Ishikawa (cell line): ENCODE results near the gene UBE2O.

ENCODE experiments used
- CEBPB ChIP-seq: IDR thresholded peaks from 2 replicates; pipeline ENCODE4 v1.6.1; 2012
- CREB1 ChIP-seq: IDR thresholded peaks from 2 replicates; pipeline ENCODE4 v1.6.1; 2012; ENCODE audit warnings: low read depth
- EGR1 ChIP-seq: IDR thresholded peaks from 2 replicates; pipeline ENCODE4 v1.6.1; 2012
- EP300 ChIP-seq: IDR thresholded peaks from 2 replicates; pipeline ENCODE4 v1.6.1; 2012; ENCODE audit warnings: borderline replicate concordance
- FOXM1 ChIP-seq: IDR thresholded peaks from 2 replicates; pipeline ENCODE4 v1.6.1; 2012; ENCODE audit warnings: low read depth, borderline replicate concordance
- NFIC ChIP-seq: IDR thresholded peaks from 2 replicates; pipeline ENCODE4 v1.6.1; 2012
- RAD21 ChIP-seq: IDR thresholded peaks from 2 replicates; pipeline ENCODE4 v1.6.1; 2012; ENCODE audit warnings: low read depth
- TAF1 ChIP-seq: IDR thresholded peaks from 2 replicates; pipeline ENCODE4 v1.6.1; 2012; ENCODE audit warnings: low read depth, mild to moderate bottlenecking
- TCF12 ChIP-seq: IDR thresholded peaks from 2 replicates; pipeline ENCODE4 v1.6.1; 2012; ENCODE audit warnings: low read depth
- TEAD4 ChIP-seq: IDR thresholded peaks from 2 replicates; pipeline ENCODE4 v1.6.1; 2012
- YY1 ChIP-seq: IDR thresholded peaks from 2 replicates; pipeline ENCODE4 v1.6.1; 2012; ENCODE audit warnings: low read depth
- ZBTB7A ChIP-seq: IDR thresholded peaks from 2 replicates; pipeline ENCODE4 v1.6.1; 2012; ENCODE audit warnings: low read depth
- TF ChIP-seq, protein P1 (sequence below): IDR thresholded peaks from 2 replicates; pipeline ENCODE4 v1.6.1; 2012
- TF ChIP-seq, protein P2 (sequence below): IDR thresholded peaks from 2 replicates; pipeline ENCODE4 v1.6.1; 2012
- TF ChIP-seq, protein P3 (sequence below): IDR thresholded peaks from 2 replicates; pipeline ENCODE4 v1.6.1; 2012; ENCODE audit warnings: low read depth, mild to moderate bottlenecking

The UBE2O gene

DNA sequence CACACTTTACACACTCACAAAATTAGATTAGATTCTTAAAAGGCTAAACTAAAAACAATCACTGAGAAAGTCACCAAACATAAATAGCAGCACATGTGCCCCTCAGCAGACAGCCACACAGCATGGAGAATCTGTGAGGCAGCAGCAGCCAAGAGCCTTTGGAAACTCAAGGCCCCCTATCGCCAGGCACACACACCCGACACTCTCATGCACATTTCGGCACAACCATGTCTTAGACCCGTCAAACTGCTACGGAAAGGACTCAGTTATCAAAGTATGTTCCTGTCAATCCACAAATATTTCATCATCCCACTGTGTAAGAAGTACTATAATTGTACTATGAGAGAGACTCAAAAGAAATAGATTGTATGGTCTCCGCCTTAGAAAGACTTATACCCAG, 20.9 kb downstream of the UBE2O start:
- no peak for TF ChIP-seq ZBTB7A
- TF ChIP-seq CEBPB = no peak
- TF ChIP-seq TCF12 = no peak
- TF ChIP-seq, protein P1, sequence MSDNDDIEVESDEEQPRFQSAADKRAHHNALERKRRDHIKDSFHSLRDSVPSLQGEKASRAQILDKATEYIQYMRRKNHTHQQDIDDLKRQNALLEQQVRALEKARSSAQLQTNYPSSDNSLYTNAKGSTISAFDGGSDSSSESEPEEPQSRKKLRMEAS = no peak

DNA sequence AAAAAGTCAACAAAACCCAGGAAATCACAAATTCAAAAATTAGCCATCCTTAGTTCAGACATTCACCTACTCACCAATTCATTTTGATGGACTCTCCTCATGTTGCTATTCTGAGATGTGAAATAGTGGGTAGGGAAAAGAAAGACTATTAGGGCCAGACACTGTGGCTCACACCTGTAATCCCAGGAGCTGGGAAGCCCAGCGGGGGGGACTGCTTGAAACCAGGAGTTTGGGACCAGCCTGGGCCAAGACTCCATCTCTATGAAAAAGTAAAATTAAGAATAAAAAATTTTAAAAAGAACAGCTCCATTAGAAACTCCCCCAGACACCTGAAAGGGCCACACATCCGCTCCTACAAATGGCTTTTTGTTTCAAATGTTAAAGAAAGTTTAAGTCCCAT, 21.4 kb downstream of the UBE2O start:
- TF ChIP-seq NFIC = no peak
- no peak for TF ChIP-seq ZBTB7A
- no peak for TF ChIP-seq TEAD4
- no peak for TF ChIP-seq EP300
- no peak for TF ChIP-seq TAF1
- TF ChIP-seq FOXM1 = no peak
- no peak for TF ChIP-seq EGR1
- no peak for TF ChIP-seq CEBPB
- TF ChIP-seq, protein P1 = no peak
- TF ChIP-seq CREB1 = no peak

DNA sequence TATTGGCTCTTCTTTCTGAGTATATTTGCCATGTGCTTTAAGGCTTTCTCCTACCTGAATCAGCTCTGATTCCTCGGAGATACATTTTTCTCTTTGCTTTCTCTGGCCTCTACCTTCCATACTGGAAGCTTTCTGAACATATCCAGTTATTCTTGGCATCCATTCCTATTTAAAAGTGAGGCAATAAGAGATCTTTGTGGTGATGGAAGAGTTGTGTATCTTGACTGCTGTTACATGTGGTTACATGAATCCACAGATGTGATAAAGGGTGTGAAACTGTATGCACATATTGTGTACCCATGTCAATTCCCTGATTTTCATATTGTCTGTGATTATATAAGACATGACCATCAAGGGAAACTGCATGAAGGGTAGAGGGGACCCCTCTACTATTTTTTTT, 24.4 kb downstream of the UBE2O start:
- TF ChIP-seq YY1 (no peak), CREB1 (no peak), TEAD4 (no peak), EGR1 (no peak), EP300 (no peak), TAF1 (no peak), NFIC (no peak), ZBTB7A (no peak)
- TF ChIP-seq, protein P2, sequence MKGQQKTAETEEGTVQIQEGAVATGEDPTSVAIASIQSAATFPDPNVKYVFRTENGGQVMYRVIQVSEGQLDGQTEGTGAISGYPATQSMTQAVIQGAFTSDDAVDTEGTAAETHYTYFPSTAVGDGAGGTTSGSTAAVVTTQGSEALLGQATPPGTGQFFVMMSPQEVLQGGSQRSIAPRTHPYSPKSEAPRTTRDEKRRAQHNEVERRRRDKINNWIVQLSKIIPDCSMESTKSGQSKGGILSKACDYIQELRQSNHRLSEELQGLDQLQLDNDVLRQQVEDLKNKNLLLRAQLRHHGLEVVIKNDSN = no peak

DNA sequence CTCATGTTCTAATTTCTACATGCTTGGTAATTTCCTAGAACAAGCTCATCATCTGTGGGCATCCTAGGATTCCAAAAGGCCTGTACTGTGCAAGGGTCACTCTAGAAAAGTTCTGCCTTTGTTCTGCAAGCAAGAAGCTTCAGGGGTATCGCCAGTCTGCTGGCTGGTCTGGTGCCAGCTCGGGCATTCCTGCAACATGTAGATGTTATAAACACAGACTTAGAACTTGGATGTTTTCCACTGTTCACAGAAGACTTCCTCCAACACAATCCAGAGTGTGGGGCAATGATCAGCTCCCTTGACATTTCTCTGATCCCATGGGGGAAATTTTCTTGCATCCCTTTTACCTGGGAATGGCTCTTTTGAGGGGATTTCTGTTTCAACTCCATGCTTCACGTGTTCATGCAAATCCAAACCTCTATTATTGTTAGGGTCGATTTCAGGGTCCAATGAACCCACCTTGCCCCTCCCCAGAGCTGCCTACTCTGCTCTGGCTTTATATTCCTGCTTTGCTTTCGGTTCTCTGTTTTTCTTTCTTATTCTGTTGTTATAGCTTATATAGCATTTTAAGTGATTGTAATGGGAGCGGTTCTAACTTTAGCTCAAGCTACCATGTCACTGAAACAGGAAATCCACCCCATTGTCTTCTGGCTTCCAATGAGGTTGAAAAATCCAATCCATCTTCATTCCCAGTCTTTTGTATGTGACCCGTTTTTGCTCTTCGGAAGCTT, 25.3 kb downstream of the UBE2O start:
- TF ChIP-seq, protein P1 = no peak
- no peak for TF ChIP-seq ZBTB7A
- TF ChIP-seq CREB1 = no peak
- TF ChIP-seq YY1 = no peak
- no peak for TF ChIP-seq CEBPB
- TF ChIP-seq NFIC = no peak
- TF ChIP-seq EGR1 = no peak
- TF ChIP-seq, protein P2 = no peak
- TF ChIP-seq FOXM1 = no peak
- TF ChIP-seq TAF1 = no peak
- TF ChIP-seq, protein P3, sequence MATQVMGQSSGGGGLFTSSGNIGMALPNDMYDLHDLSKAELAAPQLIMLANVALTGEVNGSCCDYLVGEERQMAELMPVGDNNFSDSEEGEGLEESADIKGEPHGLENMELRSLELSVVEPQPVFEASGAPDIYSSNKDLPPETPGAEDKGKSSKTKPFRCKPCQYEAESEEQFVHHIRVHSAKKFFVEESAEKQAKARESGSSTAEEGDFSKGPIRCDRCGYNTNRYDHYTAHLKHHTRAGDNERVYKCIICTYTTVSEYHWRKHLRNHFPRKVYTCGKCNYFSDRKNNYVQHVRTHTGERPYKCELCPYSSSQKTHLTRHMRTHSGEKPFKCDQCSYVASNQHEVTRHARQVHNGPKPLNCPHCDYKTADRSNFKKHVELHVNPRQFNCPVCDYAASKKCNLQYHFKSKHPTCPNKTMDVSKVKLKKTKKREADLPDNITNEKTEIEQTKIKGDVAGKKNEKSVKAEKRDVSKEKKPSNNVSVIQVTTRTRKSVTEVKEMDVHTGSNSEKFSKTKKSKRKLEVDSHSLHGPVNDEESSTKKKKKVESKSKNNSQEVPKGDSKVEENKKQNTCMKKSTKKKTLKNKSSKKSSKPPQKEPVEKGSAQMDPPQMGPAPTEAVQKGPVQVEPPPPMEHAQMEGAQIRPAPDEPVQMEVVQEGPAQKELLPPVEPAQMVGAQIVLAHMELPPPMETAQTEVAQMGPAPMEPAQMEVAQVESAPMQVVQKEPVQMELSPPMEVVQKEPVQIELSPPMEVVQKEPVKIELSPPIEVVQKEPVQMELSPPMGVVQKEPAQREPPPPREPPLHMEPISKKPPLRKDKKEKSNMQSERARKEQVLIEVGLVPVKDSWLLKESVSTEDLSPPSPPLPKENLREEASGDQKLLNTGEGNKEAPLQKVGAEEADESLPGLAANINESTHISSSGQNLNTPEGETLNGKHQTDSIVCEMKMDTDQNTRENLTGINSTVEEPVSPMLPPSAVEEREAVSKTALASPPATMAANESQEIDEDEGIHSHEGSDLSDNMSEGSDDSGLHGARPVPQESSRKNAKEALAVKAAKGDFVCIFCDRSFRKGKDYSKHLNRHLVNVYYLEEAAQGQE = no peak
- no peak for TF ChIP-seq EP300
- no peak for TF ChIP-seq TEAD4
- TF ChIP-seq RAD21 = no peak
- TF ChIP-seq TCF12 = no peak

DNA sequence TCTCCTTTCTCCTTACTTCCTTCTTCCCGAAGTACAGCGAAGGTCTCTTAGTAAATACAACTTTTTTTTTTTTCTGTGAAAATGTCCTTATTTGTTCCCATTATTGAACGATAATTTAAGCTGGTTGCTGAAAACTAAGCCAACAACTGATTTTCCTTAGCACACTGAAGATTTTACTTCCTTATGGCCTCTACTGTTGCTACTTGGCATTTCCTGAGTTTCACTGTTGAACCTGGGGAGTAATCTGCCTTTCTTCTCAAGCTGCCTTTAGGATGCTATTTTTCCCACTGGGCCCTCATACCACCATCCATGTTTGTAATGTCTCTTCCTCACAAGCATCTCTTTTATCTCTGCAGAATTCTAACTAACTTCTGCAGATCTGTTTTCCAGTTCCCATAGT, 26.1 kb downstream of the UBE2O start:
- TF ChIP-seq TCF12 (no peak), RAD21 (no peak), EP300 (no peak), FOXM1 (no peak), TEAD4 (no peak), TAF1 (no peak), ZBTB7A (no peak), YY1 (no peak), NFIC (no peak)
- TF ChIP-seq, protein P1 = no peak
- TF ChIP-seq, protein P2 = no peak

DNA sequence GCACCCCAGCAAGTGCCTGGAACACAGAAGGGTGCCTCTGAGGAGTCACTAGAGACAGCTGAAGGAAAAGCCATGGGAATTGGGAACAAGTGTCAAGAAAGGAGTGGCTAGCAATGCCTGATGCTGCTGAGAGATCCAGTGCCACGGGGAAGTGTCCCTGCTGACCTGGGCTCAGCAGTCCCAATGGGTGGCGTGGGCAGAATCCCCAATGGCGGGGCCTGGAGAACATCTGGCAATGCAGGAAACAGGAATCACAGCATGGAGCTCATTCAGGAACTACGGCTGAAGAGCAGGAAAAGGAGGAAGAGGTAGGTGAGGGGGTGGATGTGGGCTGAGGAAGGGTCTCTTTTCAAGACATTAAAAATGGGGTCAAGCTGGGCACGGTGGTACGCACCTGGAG, 30.1 kb downstream of the UBE2O start:
- TF ChIP-seq TCF12 (no peak), YY1 (no peak), RAD21 (no peak), EGR1 (no peak), NFIC (no peak), CREB1 (no peak)
- TF ChIP-seq, protein P3 = no peak
